GM10248 (cell line): Measurements from ENCODE around the gene TRABD2A.

Experiments used
- CTCF ChIA-PET: fragments of 300-600 bp; sonication (Branson Sonifier 250); formaldehyde crosslinking; extraction: SDS; loops from one replicate; lab custom pipeline; 2021; ENCODE audit warnings: antibody characterized with exemption; lab: Yijun Ruan, JAX
- POLR2A ChIA-PET: fragments of 350-650 bp; sonication (Branson Sonifier 250); formaldehyde crosslinking; extraction: SDS; loops from one replicate; lab custom pipeline; 2020; ENCODE audit warnings: antibody characterized with exemption; lab: Yijun Ruan, JAX
- DNase-seq: peaks from one replicate; pipeline ENCODE4 v3.0.0; 2012; ENCODE audit errors: extremely low spot score
- TF ChIP-seq, protein P1 (sequence below): IDR thresholded peaks from 2 replicates; pipeline ENCODE4 v1.5.1; 2012; ENCODE audit warnings: mild to moderate bottlenecking, low read depth; ENCODE audit errors: extremely low read depth, missing control alignments, control extremely low read depth

The TRABD2A gene, protein sequence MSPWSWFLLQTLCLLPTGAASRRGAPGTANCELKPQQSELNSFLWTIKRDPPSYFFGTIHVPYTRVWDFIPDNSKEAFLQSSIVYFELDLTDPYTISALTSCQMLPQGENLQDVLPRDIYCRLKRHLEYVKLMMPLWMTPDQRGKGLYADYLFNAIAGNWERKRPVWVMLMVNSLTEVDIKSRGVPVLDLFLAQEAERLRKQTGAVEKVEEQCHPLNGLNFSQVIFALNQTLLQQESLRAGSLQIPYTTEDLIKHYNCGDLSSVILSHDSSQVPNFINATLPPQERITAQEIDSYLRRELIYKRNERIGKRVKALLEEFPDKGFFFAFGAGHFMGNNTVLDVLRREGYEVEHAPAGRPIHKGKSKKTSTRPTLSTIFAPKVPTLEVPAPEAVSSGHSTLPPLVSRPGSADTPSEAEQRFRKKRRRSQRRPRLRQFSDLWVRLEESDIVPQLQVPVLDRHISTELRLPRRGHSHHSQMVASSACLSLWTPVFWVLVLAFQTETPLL

DNA sequence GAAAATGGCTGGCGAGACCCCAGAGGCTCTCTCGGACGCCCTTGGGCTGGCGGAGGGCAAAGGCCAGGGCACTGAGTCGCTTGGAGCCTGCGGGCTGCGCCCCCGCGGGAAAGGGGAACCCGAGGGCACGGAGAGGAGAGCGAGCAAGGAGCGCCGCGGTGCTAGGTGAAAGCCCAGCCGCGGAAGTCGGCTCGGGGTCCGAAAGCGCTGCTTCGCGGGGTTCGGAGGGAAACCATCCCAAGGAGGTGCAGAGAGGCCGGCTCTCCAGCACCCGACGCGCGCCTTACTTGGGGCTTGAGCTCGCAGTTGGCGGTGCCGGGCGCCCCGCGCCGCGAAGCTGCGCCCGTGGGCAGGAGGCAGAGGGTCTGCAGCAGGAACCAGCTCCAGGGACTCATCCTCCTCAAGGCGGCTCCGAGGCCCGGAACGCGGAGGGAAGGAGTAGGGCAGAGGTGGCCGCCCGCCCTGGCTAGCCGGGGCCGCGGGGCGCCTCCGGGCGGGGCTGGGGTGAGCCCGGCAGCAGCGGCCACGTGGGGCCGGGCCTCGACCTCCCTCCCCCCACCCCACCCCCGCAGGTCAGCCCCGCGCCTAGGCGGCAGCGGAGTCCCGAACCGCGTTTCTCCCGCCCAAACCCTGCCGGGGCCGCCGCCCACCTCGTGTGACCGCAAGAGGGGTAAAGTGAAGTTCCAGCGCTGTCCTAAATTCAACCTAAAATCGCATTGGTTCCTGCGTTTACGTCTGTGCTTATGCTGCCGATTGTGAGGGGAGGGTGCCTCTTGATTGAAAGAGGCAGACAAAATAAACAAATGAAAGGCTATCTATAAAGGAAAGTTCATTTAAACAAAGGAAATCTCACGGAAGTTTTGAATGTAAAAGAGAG, at the start of gene TRABD2A:
Gene TRABD2A (minus strand): TSS at position 440 of the 877 bp plus-strand sequence. CDS start 45 bp downstream, at position 395.
- ChIA-PET CTCF (interaction anchor here (1.4 to 5.0 kb wide), 6 partner anchors 10 to 402 kb away, joined by 3 to 26 read pairs (median 10); no protein-coding TSS in a partner anchor), POLR2A (no interaction called here)
- peak; percentile 40 for DNase-seq
- TF ChIP-seq, protein P1, sequence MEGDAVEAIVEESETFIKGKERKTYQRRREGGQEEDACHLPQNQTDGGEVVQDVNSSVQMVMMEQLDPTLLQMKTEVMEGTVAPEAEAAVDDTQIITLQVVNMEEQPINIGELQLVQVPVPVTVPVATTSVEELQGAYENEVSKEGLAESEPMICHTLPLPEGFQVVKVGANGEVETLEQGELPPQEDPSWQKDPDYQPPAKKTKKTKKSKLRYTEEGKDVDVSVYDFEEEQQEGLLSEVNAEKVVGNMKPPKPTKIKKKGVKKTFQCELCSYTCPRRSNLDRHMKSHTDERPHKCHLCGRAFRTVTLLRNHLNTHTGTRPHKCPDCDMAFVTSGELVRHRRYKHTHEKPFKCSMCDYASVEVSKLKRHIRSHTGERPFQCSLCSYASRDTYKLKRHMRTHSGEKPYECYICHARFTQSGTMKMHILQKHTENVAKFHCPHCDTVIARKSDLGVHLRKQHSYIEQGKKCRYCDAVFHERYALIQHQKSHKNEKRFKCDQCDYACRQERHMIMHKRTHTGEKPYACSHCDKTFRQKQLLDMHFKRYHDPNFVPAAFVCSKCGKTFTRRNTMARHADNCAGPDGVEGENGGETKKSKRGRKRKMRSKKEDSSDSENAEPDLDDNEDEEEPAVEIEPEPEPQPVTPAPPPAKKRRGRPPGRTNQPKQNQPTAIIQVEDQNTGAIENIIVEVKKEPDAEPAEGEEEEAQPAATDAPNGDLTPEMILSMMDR: no peak

DNA sequence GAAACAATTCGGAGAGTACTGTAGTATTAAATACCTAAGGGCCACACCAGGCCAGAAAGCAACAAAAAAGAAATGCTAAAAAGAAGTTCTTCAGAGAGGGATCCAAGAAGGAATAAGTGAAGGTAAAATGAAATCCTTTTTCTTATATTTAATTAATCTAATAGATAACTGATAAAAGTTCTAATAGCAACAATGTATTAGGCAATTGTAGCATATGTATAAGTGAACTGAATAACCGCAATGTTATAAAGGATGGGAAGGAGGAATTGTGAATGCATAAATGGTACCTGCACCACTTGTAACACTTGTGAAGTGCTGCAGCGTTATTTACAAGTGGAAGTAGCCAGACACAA, 46.4 kb upstream of the TRABD2A start:
- POLR2A ChIA-PET: no interaction called here
- TF ChIP-seq, protein P1: no peak
- DNase-seq: no peak
- CTCF ChIA-PET: interaction anchor here (1.0 to 9.1 kb wide), 12 partner anchors 12 to 434 kb away, joined by 4 to 312 read pairs (median 24); partner anchors contain the start of genes TMSB10 and TRABD2A

DNA sequence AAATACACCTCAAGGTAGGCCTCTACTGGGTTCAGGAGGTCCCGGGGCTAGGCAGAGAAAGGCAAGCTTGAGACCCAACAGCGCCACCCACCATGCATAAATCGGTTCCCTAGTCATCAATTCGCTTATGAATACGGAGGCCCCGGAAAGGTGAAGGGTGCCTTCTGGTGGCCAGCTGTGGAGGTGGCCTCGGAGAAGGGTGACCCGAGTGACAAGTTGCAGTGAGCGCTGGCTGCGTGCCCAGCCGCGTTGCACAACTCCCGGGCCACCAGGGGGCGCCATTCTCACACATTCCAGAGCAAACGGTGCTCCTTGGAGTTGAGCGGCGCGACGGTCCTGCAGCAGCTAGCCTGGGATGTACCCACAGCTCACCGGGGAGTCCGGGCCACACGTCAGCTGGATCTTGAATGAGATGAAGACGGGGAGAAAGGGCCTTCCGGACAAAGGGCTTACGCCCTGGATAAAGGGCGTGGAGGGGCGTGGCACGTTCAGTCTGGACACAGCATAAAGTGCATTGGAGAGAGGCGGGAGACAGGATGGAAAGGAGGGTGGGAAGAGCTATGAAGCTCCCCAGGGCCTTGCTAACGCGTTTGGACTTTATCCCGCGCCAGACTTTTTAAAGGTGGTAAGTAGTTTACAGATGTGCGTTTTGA, 45.0 kb upstream of the TRABD2A start:
- TF ChIP-seq, protein P1: peak; percentile 99
- ChIA-PET CTCF (interaction anchor here (0.6 to 9.1 kb wide), 96 partner anchors 9 to 613 kb away, joined by 3 to 312 read pairs (median 5); partner anchors contain the start of genes MAT2A, SUCLG1, TMSB10 and TRABD2A), POLR2A (interaction anchor here (0.5 to 2.1 kb wide), 7 partner anchors 14 to 64 kb away, joined by 3 to 20 read pairs (median 6); partner anchors contain the start of gene TMSB10)
- DNase-seq: peak; percentile 84

DNA sequence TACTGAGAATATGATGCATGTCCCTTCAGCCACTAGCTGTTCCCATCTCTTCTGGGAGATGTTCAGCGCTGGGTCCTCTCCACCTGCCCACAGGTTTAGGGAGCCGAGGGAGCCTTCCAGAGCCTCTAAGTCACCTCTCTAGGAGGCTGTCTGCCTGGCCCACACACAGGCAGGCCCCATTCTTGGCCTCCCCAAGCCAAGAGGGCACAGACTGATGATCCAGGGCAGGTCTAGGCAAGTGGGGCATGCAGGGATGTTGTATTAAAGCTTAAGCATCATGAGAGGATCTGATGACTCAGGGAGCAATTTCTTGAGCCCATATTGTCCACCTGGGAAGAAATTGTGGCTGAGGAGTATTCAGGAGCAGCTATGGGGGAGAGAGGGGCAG, 44.4 kb upstream of the TRABD2A start:
- ChIA-PET CTCF (interaction anchor here (0.6 to 9.1 kb wide), 85 partner anchors 8 to 614 kb away, joined by 3 to 312 read pairs (median 6); partner anchors contain the start of genes MAT2A, SUCLG1, TMSB10 and TRABD2A), POLR2A (interaction anchor here (0.9 to 2.1 kb wide), 4 partner anchors 14 to 21 kb away, joined by 3 to 20 read pairs (median 11); partner anchors contain the start of gene TMSB10)
- TF ChIP-seq, protein P1: no peak
- no peak for DNase-seq

DNA sequence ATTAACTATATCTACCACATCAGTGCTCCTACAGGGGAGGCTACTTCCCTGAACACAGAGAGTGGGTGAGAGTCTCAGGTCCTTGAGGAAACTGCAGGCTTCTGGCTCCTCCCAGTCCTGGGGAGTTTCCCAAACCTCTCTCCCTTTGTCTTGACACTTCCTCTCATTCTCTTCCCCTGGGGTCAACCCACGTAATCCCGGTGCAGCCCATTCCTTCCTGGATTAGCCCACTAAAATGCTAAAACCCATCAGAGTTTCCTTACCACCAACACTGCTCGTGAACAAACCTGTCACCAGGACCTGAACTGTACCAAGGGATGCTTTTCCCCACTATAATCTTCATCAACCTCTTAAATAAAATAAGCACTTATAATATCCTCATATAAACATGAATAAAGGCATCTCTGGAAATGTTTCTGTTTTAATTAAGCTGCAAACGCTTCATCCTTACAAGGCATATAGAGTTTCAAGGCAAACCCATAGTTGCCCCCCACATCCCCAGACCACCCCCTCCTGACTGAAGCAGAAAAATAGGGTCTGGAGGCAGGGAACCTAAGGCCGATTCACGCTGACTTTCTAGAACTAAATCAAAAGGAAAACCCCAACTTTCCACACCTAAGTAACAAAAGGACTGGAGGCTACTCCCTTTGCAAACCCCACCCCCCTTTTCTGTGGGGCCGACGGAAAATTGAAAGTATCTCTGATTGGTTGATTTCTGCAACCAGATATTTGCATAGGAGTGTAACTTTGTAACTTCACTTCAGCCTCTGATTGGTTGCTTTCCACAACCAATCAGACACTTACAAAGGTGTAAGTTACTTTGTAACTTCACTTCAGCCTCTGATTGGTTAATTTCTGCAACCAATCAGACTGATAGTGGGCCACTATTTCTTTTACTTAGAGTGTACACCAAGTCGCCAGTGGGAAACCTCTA, 43.6 kb upstream of the TRABD2A start:
- TF ChIP-seq, protein P1: no peak
- DNase-seq: no peak
- ChIA-PET POLR2A (interaction anchor here (0.7 to 2.1 kb wide), 2 partner anchors 17 to 18 kb away, joined by 8 to 20 read pairs; partner anchors contain the start of gene TMSB10), CTCF (interaction anchor here (1.0 to 9.1 kb wide), 35 partner anchors 12 to 473 kb away, joined by 3 to 312 read pairs (median 10); partner anchors contain the start of genes SUCLG1, TMSB10 and TRABD2A)
